Hematopoietic multipotent progenitor cell treated with erythropoietin and hydrocortisone succinate and interleukin-3 and kit ligand, for 4 days (in vitro differentiated cells): ENCODE data around the gene PLEKHH1.
A peak's percentile ranks its signal among the peaks of the same experiment; 100 is the strongest.

Experiments used
- DNase-seq: peaks from one replicate; pipeline ENCODE4 v3.0.0-alpha.2; 2015

Gene PLEKHH1

GRCh38 chr14:67532998-67533753 lies at the start of gene PLEKHH1:
Gene PLEKHH1 (plus strand): TSS chr14:67533290. CDS start chr14:67541868, 8,578 bp downstream.
- peak; percentile 78 for DNase-seq

- no peak for DNase-seq
Measured at GRCh38 chr14:67483579-67484285, 49.4 kb upstream of the PLEKHH1 start.

- peak; percentile 34 for DNase-seq
Measured at GRCh38 chr14:67485501-67486095, 47.5 kb upstream of the PLEKHH1 start.

- no peak for DNase-seq
Measured at GRCh38 chr14:67486890-67487289, 46.2 kb upstream of the PLEKHH1 start.

GRCh38 chr14:67487332-67487731 lies 45.8 kb upstream of the PLEKHH1 start:
- no peak for DNase-seq

- DNase-seq, result peak; percentile 88
Measured at GRCh38 chr14:67487937-67488893, 44.9 kb upstream of the PLEKHH1 start, which contains the start of gene TMEM229B. Gene TMEM229B (minus strand): TSS chr14:67488721. CDS start chr14:67473923, 14,798 bp downstream.

- no peak for DNase-seq
Measured at GRCh38 chr14:67490196-67490595, 42.9 kb upstream of the PLEKHH1 start.

- no peak for DNase-seq
Measured at GRCh38 chr14:67491285-67491684, 41.8 kb upstream of the PLEKHH1 start.

- DNase-seq, result no peak
Measured at GRCh38 chr14:67491741-67492507, 41.2 kb upstream of the PLEKHH1 start.

- no peak for DNase-seq
Measured at GRCh38 chr14:67492538-67492937, 40.6 kb upstream of the PLEKHH1 start.

- DNase-seq, result peak; percentile 23
Measured at GRCh38 chr14:67493092-67493717, 39.9 kb upstream of the PLEKHH1 start.

- DNase-seq, result peak; percentile 44
Measured at GRCh38 chr14:67495827-67496226, 37.3 kb upstream of the PLEKHH1 start.

- DNase-seq, result no peak
Measured at GRCh38 chr14:67497216-67497615, 35.9 kb upstream of the PLEKHH1 start.

GRCh38 chr14:67497716-67498115 lies 35.4 kb upstream of the PLEKHH1 start:
- no peak for DNase-seq

- DNase-seq, result no peak
Measured at GRCh38 chr14:67500981-67501380, 32.1 kb upstream of the PLEKHH1 start.

GRCh38 chr14:67501670-67502069 lies 31.4 kb upstream of the PLEKHH1 start:
- DNase-seq, result no peak

- peak; percentile 29 for DNase-seq
Measured at GRCh38 chr14:67502867-67503266, 30.2 kb upstream of the PLEKHH1 start.

- no peak for DNase-seq
Measured at GRCh38 chr14:67503331-67503730, 29.8 kb upstream of the PLEKHH1 start.

GRCh38 chr14:67505254-67505653 lies 27.8 kb upstream of the PLEKHH1 start:
- DNase-seq, result no peak

GRCh38 chr14:67508956-67509355 lies 24.1 kb upstream of the PLEKHH1 start:
- DNase-seq, result peak; percentile 29

GRCh38 chr14:67510121-67510520 lies 23.0 kb upstream of the PLEKHH1 start:
- DNase-seq, result no peak
